Measurements from ENCODE around the gene WWOX. TPM values are rescaled to one million over a fixed set of nuclear protein-coding genes. Genes with fewer than 3 reads are reported as not detected.
A peak's percentile ranks its signal among the peaks of the same experiment; 100 is the strongest.

WWOX gene
- total and polyA plus RNA-seq, 2 of the 13 experiments (the other 11 are each of a cell fraction or from before 2014, with no cell fraction given), result 9.1 to 37.4 TPM

GRCh38 chr16:78099271-78100111 lies at the start of gene WWOX (continued):
- TF ChIP-seq BRF2 (CRISPR knock-in tag; IDR thresholded peaks at IDR 0.05), result peak; percentile 74
- peak; percentile 78; the same call in 1 of the 2 replicates for TF ChIP-seq ZNF724P (CRISPR knock-in tag; IDR thresholded peaks at IDR 0.05; ENCODE audit: borderline replicate concordance)
- peak; percentile 98 for TF ChIP-seq ZNF142 (CRISPR knock-in tag; IDR thresholded peaks at IDR 0.05)
- peak; percentile 88 for TF ChIP-seq ZNF317 (CRISPR knock-in tag; IDR thresholded peaks at IDR 0.05)
- TF ChIP-seq THRA (CRISPR knock-in tag; IDR thresholded peaks at IDR 0.05; ENCODE audit: borderline replicate concordance), result peak; percentile 69
- TF ChIP-seq WIZ (CRISPR knock-in tag; IDR thresholded peaks at IDR 0.05), result peak; percentile 64; the same call in 1 of the 2 replicates
- TF ChIP-seq JUND (CRISPR knock-in tag; IDR thresholded peaks at IDR 0.05), result no peak
- peak; percentile 14; the same call in 1 of the 2 replicates for TF ChIP-seq JUN (CRISPR knock-in tag; IDR thresholded peaks at IDR 0.05)
- TF ChIP-seq GTF2F1 (IDR thresholded peaks at IDR 0.05; ENCODE audit: low read length), result no peak
- TF ChIP-seq NONO (IDR thresholded peaks at IDR 0.05), result no peak
- TF ChIP-seq NONO (CRISPR knock-in tag; conservative IDR thresholded peaks at IDR 0.05), result peak; percentile 96
- TF ChIP-seq KDM5B (CRISPR knock-in tag; IDR thresholded peaks at IDR 0.05; ENCODE audit: borderline replicate concordance), result peak; percentile 97
- TF ChIP-seq SUZ12 (IDR thresholded peaks at IDR 0.05; ENCODE audit: low read depth, low read length), result peak; percentile 41; the same call in 1 of the 2 replicates
- TF ChIP-seq E2F2 (CRISPR knock-in tag; IDR thresholded peaks at IDR 0.05; ENCODE audit: borderline replicate concordance), result 0 out of 2 replicates have a peak, but pooled peaks have one; percentile 0
- peak; percentile 94 for TF ChIP-seq HDAC1 (CRISPR knock-in tag; IDR thresholded peaks at IDR 0.05)
